Thymus (tissue), 11 donors: ENCODE data around the gene JPT2. TPM values are rescaled to one million over a fixed set of nuclear protein-coding genes. Genes with fewer than 3 reads are reported as not detected.

Experiments
- DNase-seq, 9 donors: peaks; one replicate each; pipeline ENCODE4 v3.0.0-alpha.2; 2013; ENCODE audit warnings: low spot score in 9 of 9, low read depth in 6 of 9, missing footprints in 1 of 9
- H3K27ac ChIP-seq, 2 donors: one replicate each; pipeline ENCODE4 v1.5.1; 2013; ENCODE audit warnings: control low read depth in 1 of 2, low read depth in 1 of 2, low read length in 1 of 2, mild to moderate bottlenecking in 1 of 2, moderate library complexity in 1 of 2
- H3K27me3 ChIP-seq, 2 donors: one replicate each; pipeline ENCODE4 v1.5.1; 2013; ENCODE audit warnings: low read length in 1 of 2; ENCODE audit not compliant: control insufficient read depth in 2 of 2, insufficient read depth in 1 of 2
- H3K36me3 ChIP-seq, 2 donors: one replicate each; pipeline ENCODE4 v1.5.1; 2013; ENCODE audit warnings: low read length in 1 of 2, mild to moderate bottlenecking in 1 of 2, moderate library complexity in 1 of 2; ENCODE audit not compliant: control insufficient read depth in 2 of 2, insufficient read depth in 2 of 2
- H3K4me1 ChIP-seq, 2 donors: one replicate each; pipeline ENCODE4 v1.5.1; 2013; ENCODE audit warnings: low read length in 2 of 2; ENCODE audit not compliant: control insufficient read depth in 2 of 2, insufficient read depth in 2 of 2
- H3K4me3 ChIP-seq, 2 donors: one replicate each; pipeline ENCODE4 v1.5.1; 2013; ENCODE audit warnings: low read length in 2 of 2, control low read depth in 1 of 2, mild to moderate bottlenecking in 1 of 2
- H3K9me3 ChIP-seq, 2 donors: one replicate each; pipeline ENCODE4 v1.5.1; 2013; ENCODE audit warnings: low read length in 1 of 2, mild to moderate bottlenecking in 1 of 2; ENCODE audit not compliant: control insufficient read depth in 2 of 2, insufficient read depth in 1 of 2
- WGBS: extraction: QIAGEN DNeasy Blood & Tissue Kit; methylation state at CpG from one replicate; pipeline ENCODE4 v1.1.7; 2013; 5-methylcytosine and 5-hydroxymethylcytosine counted together
- polyA plus RNA-seq: library from polyadenylated mRNA; stranded (reverse); fragments of 200-250 nt; gene quantifications from one replicate; pipeline ENCODE4 v1.2.3, GENCODE V29; 2013
- total RNA-seq: library from RNA; stranded (reverse); fragments of 120-200 nt; gene quantifications from one replicate; pipeline ENCODE4 v1.2.4, GENCODE V29; 2013
- donor health status: healthy.

The JPT2 gene
- total and polyA plus RNA-seq, 2 donors: 31.4 to 35.1 TPM

GRCh38 chr16:1655269-1655807 lies 22.7 kb upstream of the JPT2 start:
- no peak for DNase-seq
- Histone ChIP-seq H3K9me3 (no peaks in the 10 kb centered on the region), H3K36me3 (peaks cover 78 to 90% of the 10 kb centered on the region in 2 donors), H3K4me1 (no peaks in the 10 kb centered on the region), H3K27ac (no peak overlapping the region), H3K4me3 (no peak overlapping the region), H3K27me3 (no peaks in the 10 kb centered on the region)
- WGBS: 97% methylated on average over 16 of the region's 16 CpGs

GRCh38 chr16:1655909-1656807 lies 21.9 kb upstream of the JPT2 start:
- WGBS: 99% methylated on average over 52 of the region's 52 CpGs
- Histone ChIP-seq H3K27me3 (no peaks in the 10 kb centered on the region), H3K27ac (no peak overlapping the region), H3K9me3 (no peaks in the 10 kb centered on the region), H3K4me1 (no peaks in the 10 kb centered on the region), H3K36me3 (peaks cover 76 to 89% of the 10 kb centered on the region in 2 donors), H3K4me3 (no peak overlapping the region)
- DNase-seq: no peak

GRCh38 chr16:1656808-1657617 lies 21.1 kb upstream of the JPT2 start:
- Histone ChIP-seq H3K4me3 (no peak overlapping the region), H3K27ac (no peak overlapping the region), H3K9me3 (no peaks in the 10 kb centered on the region), H3K27me3 (no peaks in the 10 kb centered on the region), H3K4me1 (no peaks in the 10 kb centered on the region), H3K36me3 (peaks cover 74 to 86% of the 10 kb centered on the region in 2 donors)
- DNase-seq: no peak
- WGBS: 97% methylated on average over 24 of the region's 24 CpGs

- Histone ChIP-seq H3K4me1 (no peaks in the 10 kb centered on the region), H3K4me3 (no peak overlapping the region), H3K36me3 (peaks cover 74 to 86% of the 10 kb centered on the region in 2 donors), H3K27me3 (no peaks in the 10 kb centered on the region), H3K27ac (no peak overlapping the region), H3K9me3 (no peaks in the 10 kb centered on the region)
- WGBS: 96% methylated on average over 13 of the region's 13 CpGs
- DNase-seq: no peak
Measured at GRCh38 chr16:1657841-1658240, 20.2 kb upstream of the JPT2 start.

GRCh38 chr16:1659031-1659430 lies 19.0 kb upstream of the JPT2 start:
- WGBS: 97% methylated on average over 5 of the region's 5 CpGs
- H3K9me3 ChIP-seq: no peaks in the 10 kb centered on the region
- H3K36me3 ChIP-seq: peaks cover 78 to 90% of the 10 kb centered on the region in 2 donors
- no peaks in the 10 kb centered on the region for H3K4me1 ChIP-seq
- H3K27ac ChIP-seq: no peak overlapping the region
- H3K27me3 ChIP-seq: no peaks in the 10 kb centered on the region
- DNase-seq: no peak
- no peak overlapping the region for H3K4me3 ChIP-seq

- 97% methylated on average over 2 of the region's 2 CpGs for WGBS
- no peak overlapping the region for H3K4me3 ChIP-seq
Measured at GRCh38 chr16:1661826-1662225, 16.3 kb upstream of the JPT2 start.

GRCh38 chr16:1662543-1662942 lies 15.5 kb upstream of the JPT2 start:
- Histone ChIP-seq H3K9me3 (no peaks in the 10 kb centered on the region), H3K4me3 (no peak overlapping the region), H3K27ac (no peak overlapping the region), H3K4me1 (no peaks in the 10 kb centered on the region), H3K27me3 (no peaks in the 10 kb centered on the region), H3K36me3 (peaks cover 81 to 91% of the 10 kb centered on the region in 2 donors)
- 98% methylated on average over 20 of the region's 20 CpGs for WGBS
- no peak for DNase-seq

More at GRCh38 chr16:1661826-1662225, 16.3 kb upstream of the JPT2 start:
- no peaks in the 10 kb centered on the region for H3K4me1 ChIP-seq
- H3K36me3 ChIP-seq: peaks cover 80 to 91% of the 10 kb centered on the region in 2 donors
- DNase-seq: no peak
- H3K27me3 ChIP-seq: no peaks in the 10 kb centered on the region
- H3K9me3 ChIP-seq: no peaks in the 10 kb centered on the region
- H3K27ac ChIP-seq: no peak overlapping the region

- Histone ChIP-seq H3K36me3 (peaks cover 89% of the 10 kb centered on the region in 2 donors), H3K27me3 (no peaks in the 10 kb centered on the region), H3K27ac (no peak overlapping the region), H3K9me3 (no peaks in the 10 kb centered on the region), H3K4me3 (no peak overlapping the region), H3K4me1 (no peaks in the 10 kb centered on the region)
- DNase-seq: no peak
- WGBS: 96% methylated on average over 15 of the region's 15 CpGs
Measured at GRCh38 chr16:1665829-1666228, 12.2 kb upstream of the JPT2 start.

- H3K4me1 ChIP-seq: no peaks in the 10 kb centered on the region
- no peaks in the 10 kb centered on the region for H3K9me3 ChIP-seq
- no peak for DNase-seq
- WGBS: 96% methylated on average over 13 of the region's 13 CpGs
- no peak overlapping the region for H3K27ac ChIP-seq
- no peaks in the 10 kb centered on the region for H3K27me3 ChIP-seq
- peaks cover 91 to 94% of the 10 kb centered on the region in 2 donors for H3K36me3 ChIP-seq
- H3K4me3 ChIP-seq: no peak overlapping the region
Measured at GRCh38 chr16:1666316-1666715, 11.8 kb upstream of the JPT2 start.
